Neutrophil (primary cell): Measurements from ENCODE around the gene PDLIM5.

Experiments used
- H3K27ac ChIP-seq: fragments of 200-600 bp; sonication (generic); 2 replicates; pipeline ENCODE4 v1.5.1; 2016; ENCODE audit warnings: mild to moderate bottlenecking, moderate library complexity
- H3K27me3 ChIP-seq: fragments of 200-600 bp; sonication (generic); 2 replicates; pipeline ENCODE4 v1.6.0; 2016; ENCODE audit warnings: mild to moderate bottlenecking
- H3K36me3 ChIP-seq: fragments of 200-600 bp; sonication (generic); 2 replicates; pipeline ENCODE4 v1.5.1; 2017
- H3K4me1 ChIP-seq, 2 experiments: fragments of 200-600 bp in 1 of 2; sonication (generic) in 1 of 2; 1 replicate in 1 of 2; 2 replicates in 1 of 2; pipeline versions ENCODE4 v1.5.1 to v1.6.1; 2013 to 2016; ENCODE audit warnings: low read depth in 1 of 2, low read length in 1 of 2, mild to moderate bottlenecking in 1 of 2, moderate library complexity in 1 of 2; ENCODE audit not compliant: control insufficient read depth in 1 of 2, insufficient read depth in 1 of 2
- H3K4me3 ChIP-seq, 2 experiments: fragments of 200-600 bp in 1 of 2; sonication (generic) in 1 of 2; 1 replicate in 1 of 2; 2 replicates in 1 of 2; pipeline ENCODE4 v1.5.1; 2013 to 2016; ENCODE audit warnings: low read depth in 1 of 2, low read length in 1 of 2, mild to moderate bottlenecking in 1 of 2, moderate library complexity in 1 of 2
- H3K9me3 ChIP-seq: fragments of 200-600 bp; sonication (generic); 2 replicates; pipeline ENCODE4 v1.5.1; 2016
- TF ChIP-seq, protein P1 (sequence below): fragments of 200-600 bp; sonication (generic); IDR thresholded peaks from 2 replicates; pipeline ENCODE4 v1.5.1; 2016; ENCODE audit warnings: antibody characterized with exemption

PDLIM5 gene

DNA sequence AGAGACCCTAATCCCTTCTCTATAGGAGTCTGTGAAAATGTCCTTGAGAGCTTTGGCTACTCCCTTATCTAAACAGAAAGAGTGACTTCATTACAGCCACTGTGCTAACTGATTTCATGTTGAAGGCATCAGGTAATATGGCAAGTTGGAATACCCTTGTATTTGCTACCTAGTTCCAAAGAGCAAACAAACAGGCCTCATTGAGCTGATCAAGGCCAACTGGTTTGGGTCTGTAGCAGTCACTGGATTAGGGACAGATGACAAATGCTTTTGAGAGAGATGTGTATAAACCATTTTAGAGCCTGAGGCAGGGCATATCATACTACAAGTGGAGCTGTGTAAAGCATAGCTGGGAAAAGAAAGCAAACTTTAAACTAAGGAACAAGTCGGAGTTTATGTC lies 22.9 kb upstream of the PDLIM5 start:
- Histone ChIP-seq H3K27me3 (no peaks in the 10 kb centered on the region), H3K9me3 (no peaks in the 10 kb centered on the region), H3K4me3 (no peak overlapping the region), H3K27ac (no peak overlapping the region), H3K4me1 (no peaks in the 10 kb centered on the region), H3K36me3 (no peaks in the 10 kb centered on the region)
- TF ChIP-seq, protein P1, sequence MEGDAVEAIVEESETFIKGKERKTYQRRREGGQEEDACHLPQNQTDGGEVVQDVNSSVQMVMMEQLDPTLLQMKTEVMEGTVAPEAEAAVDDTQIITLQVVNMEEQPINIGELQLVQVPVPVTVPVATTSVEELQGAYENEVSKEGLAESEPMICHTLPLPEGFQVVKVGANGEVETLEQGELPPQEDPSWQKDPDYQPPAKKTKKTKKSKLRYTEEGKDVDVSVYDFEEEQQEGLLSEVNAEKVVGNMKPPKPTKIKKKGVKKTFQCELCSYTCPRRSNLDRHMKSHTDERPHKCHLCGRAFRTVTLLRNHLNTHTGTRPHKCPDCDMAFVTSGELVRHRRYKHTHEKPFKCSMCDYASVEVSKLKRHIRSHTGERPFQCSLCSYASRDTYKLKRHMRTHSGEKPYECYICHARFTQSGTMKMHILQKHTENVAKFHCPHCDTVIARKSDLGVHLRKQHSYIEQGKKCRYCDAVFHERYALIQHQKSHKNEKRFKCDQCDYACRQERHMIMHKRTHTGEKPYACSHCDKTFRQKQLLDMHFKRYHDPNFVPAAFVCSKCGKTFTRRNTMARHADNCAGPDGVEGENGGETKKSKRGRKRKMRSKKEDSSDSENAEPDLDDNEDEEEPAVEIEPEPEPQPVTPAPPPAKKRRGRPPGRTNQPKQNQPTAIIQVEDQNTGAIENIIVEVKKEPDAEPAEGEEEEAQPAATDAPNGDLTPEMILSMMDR = no peak

DNA sequence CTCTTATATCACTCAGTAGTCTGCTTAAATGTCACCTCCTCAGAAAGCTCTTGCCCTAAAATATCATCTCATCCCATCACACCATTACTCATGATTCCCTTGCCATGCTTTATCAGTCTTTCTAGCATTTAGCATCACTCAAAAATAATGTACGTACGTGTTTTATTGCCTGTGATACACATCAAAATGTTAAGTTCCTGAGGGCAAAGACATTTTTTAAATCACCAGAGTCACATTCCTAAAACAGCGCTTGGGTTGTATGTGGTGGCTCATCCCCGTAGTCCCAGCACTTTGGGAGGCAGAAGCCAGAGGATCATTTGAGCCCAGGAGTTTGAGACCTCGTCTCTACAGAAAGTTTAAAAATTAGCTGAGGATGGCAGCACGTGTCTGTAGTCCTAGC lies 21.3 kb upstream of the PDLIM5 start:
- Histone ChIP-seq H3K4me3 (no peak overlapping the region), H3K9me3 (no peaks in the 10 kb centered on the region), H3K27ac (no peak overlapping the region), H3K36me3 (no peaks in the 10 kb centered on the region), H3K4me1 (no peaks in the 10 kb centered on the region), H3K27me3 (no peaks in the 10 kb centered on the region)
- TF ChIP-seq, protein P1 = no peak

DNA sequence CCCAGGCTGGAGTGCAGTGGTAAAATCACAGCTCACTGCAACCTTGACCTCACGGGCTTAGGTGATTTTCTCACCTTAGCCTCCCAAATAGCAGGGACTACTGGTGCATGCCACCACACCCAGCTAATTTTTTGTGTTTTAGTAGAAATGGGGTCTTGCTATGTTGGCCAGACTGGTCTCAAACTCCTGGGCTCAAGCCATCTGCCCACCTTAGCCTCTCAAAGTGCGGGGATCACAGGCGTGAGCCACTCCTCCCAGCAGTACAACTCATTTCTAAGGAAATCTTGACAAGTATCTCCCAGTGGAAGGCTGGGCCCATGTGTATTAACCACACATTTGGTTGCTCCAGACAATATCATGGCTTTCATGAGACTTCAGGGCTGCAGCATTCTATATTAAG lies 20.4 kb upstream of the PDLIM5 start:
- Histone ChIP-seq H3K36me3 (no peaks in the 10 kb centered on the region), H3K4me1 (no peaks in the 10 kb centered on the region), H3K27me3 (no peaks in the 10 kb centered on the region), H3K27ac (no peak overlapping the region), H3K4me3 (no peak overlapping the region), H3K9me3 (no peaks in the 10 kb centered on the region)
- TF ChIP-seq, protein P1 = no peak

DNA sequence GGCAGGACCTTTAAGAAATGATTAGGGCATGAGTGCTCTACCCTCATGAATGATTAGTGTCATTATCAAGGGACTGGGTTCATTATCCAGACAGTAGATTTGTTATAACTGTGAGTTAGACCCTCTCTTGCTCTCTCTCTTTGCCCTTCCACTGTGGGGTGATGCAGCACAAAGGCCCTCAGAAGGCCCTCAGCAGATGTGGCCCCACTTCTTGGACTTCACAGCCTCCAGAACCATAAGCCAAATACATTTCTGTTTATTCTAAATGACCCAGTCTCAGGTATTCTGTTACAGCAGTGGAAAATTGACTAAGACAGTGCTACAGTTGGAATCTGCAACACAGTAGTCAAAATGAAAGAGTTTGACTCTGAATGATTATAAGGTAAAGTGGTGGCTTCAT lies 17.2 kb upstream of the PDLIM5 start:
- Histone ChIP-seq H3K4me3 (no peak overlapping the region), H3K27me3 (no peaks in the 10 kb centered on the region), H3K36me3 (no peaks in the 10 kb centered on the region), H3K4me1 (no peaks in the 10 kb centered on the region), H3K27ac (no peak overlapping the region), H3K9me3 (no peaks in the 10 kb centered on the region)
- TF ChIP-seq, protein P1 = no peak

DNA sequence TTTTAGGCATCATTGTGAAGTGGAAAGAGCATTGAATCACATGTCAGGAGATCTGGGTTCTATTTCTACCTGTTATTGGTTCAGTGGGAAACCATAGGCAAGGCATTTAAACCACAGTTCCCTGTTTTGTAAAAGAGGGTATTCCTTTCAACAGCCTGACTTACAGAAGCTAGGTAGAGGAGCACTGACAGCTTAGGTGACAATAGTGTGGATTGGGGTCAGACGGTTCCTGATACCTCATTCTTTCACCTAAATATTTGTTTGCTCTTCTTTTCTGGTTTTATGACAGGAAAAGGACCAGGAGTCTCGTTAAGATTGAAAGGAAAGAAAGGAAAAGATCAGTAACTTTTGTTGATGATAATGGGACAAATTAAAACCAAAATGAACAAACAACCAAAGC lies 15.9 kb upstream of the PDLIM5 start:
- TF ChIP-seq, protein P1 = no peak
- Histone ChIP-seq H3K4me1 (no peaks in the 10 kb centered on the region), H3K36me3 (no peaks in the 10 kb centered on the region), H3K9me3 (no peaks in the 10 kb centered on the region), H3K27me3 (no peaks in the 10 kb centered on the region), H3K27ac (no peak overlapping the region), H3K4me3 (no peak overlapping the region)

DNA sequence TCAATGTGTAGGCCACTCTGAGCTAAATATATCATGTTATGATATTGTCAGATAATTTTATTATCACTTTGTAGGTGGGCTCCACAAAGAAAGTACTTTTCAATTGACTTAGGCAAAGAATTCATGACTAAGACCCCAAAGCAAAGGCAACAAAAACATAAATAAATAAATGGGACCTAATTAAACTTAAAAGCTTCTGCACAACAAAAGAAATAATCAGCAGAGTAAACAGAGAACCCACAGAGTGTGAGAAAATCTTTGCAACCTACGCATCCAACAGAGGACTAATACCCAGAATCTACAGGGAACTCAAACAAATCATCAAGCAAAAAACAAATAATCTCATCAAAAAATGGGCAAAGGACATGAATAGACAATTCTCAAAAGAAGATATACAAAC lies 15.2 kb upstream of the PDLIM5 start:
- no peaks in the 10 kb centered on the region for H3K36me3 ChIP-seq
- H3K27me3 ChIP-seq = no peaks in the 10 kb centered on the region
- TF ChIP-seq, protein P1 = no peak
- no peak overlapping the region for H3K4me3 ChIP-seq
- H3K27ac ChIP-seq = no peak overlapping the region
- no peaks in the 10 kb centered on the region for H3K9me3 ChIP-seq
- H3K4me1 ChIP-seq = no peaks in the 10 kb centered on the region
